ENCODE measurements around the gene FILIP1L. TPM values are rescaled to one million over a fixed set of nuclear protein-coding genes. Genes with fewer than 3 reads are reported as not detected.
A peak's percentile ranks its signal among the peaks of the same experiment; 100 is the strongest.

FILIP1L gene
- total RNA-seq, 1 donor from 2014 or later = 1.2 TPM

DNA sequence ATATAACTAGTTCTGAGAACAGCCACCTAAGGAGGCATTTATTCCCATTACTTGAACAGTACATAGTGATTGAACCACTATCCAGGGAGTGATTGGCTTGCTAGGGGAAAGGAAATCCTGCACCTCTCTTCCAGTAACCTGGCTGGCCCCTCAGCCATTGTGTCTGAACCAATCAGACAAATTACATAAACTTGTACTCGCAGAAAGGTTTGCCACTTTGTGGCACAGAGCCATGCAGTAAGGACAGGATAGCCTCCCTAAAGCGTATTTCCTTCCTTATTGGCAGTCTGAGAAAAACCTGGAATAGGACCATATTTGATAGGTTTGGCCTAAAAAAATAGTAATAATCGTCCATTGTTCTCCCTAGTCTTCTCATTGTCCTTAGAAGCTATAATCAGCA lies 277.6 kb downstream of the FILIP1L start:
- DNase-seq (ENCODE audit: low spot score in 2 of 2) (no peak), FAIRE-seq (no peak)

DNA sequence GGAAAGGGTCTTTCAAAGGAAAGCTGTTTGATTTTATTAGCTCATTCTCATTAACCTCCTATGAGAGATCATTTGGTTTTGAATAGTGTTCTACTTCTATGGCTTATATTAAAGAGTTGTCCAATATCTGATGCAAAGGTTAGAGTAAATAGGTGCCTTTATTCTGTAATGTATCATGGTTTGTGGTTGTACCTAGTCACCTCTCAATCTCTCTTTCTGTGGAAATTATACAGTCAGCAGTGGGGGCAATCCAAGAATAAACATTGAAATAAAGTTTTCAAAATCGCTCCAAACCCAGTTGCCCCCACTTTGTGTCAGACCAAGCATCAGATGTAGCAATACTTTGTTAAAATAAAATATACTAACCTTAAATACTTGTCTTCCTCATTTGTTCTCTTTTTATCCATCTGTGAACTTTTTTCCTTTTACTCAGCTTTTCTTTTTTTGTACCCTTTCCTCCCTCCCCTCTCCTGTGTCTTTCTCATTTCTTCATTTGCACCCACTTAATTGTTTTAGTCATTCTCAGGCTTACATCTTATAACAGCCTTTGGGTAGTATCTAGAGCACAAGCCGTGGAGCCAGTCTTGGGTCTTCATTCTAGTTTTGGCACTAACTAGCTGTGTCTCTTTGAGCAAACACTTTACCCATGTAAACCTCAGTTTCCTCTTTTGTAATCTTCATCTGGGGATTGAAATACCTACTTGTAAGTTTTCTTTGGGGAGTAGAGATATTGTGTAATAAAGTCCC lies 279.9 kb downstream of the FILIP1L start:
- DNase-seq (ENCODE audit: low spot score in 2 of 2) (no peak), FAIRE-seq (no peak)

DNA sequence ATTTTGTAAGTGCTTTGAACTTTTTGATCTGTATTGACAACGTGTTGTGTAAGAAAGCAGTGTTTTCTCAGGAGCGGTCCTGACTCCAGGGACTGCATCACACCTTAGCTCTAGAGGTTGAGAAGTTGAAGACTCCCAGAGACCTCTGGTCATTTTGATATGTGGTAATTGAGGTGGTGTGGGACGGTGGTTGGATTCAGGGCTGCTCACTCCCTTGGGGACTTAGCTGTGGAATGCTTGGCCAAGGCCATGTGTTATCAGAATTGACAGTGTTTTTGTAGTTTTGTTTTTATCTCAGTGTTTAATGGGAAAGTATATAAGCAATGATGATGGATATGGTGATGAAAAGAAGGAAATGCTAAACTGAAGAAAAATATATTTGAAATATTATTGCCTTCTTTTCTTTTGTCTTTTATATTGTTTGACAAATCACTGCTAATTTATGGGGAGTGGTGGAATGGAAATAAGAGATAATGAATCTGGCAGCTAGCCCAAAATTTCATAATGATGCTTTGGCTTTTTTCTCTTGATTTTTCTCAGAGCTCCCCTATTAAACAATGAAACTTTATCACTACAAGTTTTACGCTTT lies 280.6 kb downstream of the FILIP1L start:
- DNase-seq (ENCODE audit: low spot score in 2 of 2) (no peak), FAIRE-seq (no peak)

DNA sequence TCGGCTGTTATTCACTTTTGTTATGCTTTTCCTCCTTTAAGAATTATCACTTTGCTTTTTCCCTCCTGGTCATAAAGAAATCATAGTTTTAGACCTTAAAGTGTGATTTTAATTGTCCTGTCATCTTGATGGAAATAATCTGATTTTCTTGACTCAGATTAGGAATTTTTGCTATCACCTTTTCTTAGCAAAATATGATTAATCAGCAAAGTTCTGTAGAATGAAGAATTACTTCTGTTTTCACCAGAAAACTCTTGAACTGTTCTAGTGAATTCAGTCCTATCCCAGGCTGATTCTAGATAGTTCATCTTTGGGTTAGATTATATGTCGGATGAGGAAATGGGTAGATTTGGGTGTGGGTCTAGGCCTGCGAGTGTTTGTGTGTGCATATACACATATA lies 284.5 kb downstream of the FILIP1L start:
- DNase-seq (ENCODE audit: low spot score in 2 of 2) (no peak), FAIRE-seq (no peak)

DNA sequence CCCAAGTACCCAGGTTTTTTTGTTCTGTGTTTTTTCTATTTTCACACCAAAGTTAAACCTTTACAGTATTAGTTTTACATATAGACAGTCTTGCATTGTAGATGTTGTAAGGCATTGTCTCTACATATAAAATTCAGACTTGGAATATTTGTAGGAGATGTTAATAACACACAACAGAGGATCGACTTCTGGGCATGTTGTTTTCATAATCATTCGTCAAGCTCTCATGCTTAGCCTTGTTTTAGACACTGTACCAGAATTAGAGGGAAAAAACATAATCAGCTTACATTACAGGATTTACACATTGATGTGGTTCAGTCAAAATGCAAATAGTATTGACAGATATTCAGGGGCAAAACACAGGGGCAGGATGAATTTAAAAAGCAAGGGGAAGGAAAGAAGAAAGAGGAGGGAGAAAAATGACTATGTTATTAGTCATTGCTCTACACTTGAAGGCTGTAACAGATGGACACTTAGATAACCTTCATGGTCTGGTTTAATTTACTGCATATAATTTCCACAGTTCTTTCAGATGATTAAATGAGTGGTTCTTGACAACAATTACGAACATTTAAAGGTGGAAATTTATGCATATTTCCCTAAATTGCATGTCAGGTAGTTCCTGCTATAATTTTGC lies 289.2 kb downstream of the FILIP1L start:
- FAIRE-seq (no peak), DNase-seq (ENCODE audit: low spot score in 2 of 2) (no peak)

DNA sequence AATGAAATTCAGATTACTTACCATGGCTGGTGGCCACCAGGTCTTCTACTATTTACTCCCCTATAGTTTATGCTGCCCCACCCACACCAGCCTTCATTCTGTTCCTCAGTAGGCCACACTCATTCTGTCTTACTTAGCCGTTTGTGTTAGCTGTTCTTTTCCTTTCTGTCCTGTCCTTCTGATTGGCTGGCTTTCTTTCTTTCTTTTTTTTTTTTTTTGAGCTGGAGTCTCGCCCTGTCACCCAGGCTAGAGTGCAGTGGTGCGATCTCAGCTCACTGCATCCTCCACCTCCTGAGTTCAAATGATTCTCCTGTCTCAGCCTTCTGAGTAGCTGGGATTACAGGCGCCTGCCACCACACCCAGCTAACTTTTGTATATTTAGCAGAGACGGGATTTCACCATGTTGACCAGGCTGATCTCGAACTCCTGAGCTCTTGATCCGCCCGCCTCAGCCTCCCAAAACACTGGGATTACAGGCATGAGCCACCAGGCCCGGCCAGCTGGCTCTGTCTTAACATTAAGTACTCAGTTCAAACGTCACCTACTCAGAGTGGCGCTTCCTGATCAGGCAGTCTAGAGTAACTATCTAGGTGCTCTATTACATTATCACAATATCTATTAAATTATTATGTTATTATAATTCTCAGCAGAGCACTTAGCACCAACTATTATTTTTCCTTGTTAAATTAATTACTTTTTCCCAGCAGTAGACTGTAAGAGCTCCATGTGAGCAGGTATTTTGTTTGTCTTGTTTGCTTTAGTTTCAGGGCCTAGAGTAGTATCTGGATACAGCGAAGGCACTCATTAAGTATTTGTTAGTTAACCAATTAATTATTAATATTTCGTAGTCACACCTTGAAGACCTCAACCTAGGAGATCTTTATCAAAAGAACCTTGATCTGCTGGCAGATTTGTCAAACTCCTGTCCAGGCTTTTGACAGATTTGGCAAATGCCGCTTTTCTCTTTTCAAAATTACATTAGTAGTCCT lies 290.3 kb downstream of the FILIP1L start:
- no peak for FAIRE-seq
- no peak for DNase-seq (ENCODE audit: low spot score in 2 of 2)

DNA sequence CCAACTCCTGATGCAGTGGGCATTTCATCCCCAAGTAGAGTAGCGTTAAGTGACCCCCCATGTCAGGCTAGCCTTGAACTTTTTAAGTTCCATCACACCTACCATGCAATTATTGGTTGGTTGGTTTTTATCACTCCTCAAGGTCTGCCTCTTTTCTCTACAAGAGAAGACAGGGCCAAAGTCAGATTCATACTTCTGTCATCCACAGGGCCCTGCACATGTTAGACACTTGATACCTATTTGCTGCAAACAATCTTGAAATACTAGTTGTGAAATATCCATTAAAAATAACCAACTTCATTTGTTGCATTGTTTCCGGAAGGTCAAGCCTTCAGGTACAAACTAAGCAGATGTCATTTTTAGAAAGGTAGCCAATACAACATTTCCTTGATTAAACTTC lies 295.5 kb downstream of the FILIP1L start:
- DNase-seq (ENCODE audit: low spot score in 2 of 2) (no peak), FAIRE-seq (no peak)

DNA sequence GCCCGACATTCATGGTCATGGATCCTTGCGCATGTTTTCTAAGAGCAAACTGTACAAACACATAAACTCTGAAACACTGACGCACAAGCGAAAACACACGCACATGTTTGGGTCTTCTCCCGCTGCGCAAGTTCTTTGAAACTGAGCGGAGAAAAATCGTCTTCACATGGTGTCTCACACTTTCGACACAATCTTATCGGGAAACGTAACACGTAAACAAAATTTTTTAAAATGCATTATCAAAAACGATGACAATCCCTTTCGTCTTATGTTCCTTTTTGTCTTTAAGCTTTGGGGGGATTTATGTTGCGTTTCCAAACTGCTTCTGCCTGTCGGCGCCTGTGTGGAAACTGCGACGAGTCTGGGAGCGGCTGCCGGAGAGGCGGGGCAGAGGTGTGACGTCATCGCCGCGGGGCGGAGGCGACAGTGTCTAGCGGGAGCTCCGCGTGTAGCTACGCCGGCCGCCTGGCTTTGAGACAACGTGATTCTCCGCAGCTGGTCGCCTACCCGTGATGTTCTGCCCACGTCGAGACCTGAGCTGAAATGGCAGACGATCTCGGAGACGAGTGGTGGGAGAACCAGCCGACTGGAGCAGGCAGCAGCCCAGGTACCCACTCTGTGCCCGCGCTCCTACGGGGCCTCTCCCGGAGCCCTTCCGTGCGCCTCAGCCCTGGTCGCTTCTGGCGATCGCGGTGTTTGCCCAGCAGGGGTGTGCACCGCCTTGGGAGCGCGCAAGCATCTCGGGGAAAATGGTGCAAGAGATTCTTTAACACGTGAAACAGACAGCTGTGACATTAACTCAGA lies 296.7 kb downstream of the FILIP1L start, which contains the start of gene CMSS1:
Gene CMSS1 (plus strand): TSS at position 426 of the 804 bp plus-strand sequence.
- DNase-seq (ENCODE audit: low spot score in 2 of 2) (peak; percentile 62 to 86), FAIRE-seq (no peak)

DNA sequence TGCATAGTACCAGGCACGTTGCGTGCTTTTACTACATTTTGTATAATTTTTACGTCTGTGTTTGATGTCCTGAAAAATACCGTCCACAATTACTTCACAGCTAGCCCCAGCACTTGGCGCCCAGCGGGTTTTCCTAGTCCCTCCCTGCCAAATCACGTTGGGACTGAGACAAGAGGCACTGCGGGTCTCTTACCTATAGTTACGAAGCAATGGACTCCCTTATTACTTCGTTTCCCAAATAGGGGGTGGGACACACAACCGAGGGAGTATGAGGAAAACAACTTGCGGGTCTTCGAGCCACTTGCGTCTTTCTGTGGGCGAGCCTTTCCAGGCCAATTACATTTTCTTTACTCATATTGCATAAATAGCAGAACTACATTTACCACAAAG lies 297.3 kb downstream of the FILIP1L start:
- FAIRE-seq (no peak), DNase-seq (ENCODE audit: low spot score in 2 of 2) (peak in 1 of 2 donors; percentile 16)

DNA sequence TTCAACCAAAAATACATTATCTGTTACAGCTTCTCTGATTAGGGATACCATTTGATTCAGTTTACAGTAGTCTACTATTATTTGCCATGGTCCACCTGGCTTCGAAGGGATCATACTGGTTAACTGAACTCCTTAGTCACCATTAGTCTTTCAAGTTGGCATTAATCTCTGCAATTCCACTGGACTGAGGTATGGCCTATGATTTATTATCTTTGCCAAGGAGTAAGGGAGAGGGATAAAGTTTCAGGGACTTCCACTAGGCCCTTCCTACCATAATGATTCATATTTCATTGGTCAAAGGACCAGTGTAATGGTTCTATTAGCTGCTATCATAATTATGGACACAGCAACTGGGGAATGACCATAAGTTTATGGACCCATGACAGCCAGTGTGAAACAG lies 303.9 kb downstream of the FILIP1L start:
- FAIRE-seq (no peak), DNase-seq (ENCODE audit: low spot score in 2 of 2) (no peak)

DNA sequence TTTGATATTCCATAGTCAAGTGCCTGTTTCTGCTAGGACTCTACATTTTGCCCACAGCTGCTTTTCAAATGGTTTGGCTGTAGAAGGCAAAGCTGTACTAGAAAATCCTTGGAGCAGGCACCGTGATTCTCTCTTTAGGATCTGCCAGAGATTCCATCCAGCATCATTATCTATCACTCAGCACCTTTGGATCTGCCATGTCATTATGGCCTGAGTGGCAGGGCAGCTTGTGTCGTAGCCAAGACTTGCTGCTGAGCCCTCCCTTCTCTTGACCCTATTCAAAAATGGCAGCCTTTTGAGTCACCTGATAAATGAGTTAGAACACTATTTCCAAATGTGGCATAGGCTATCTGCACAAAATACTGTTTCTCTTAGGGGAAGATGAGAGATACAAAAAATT lies 304.7 kb downstream of the FILIP1L start:
- DNase-seq (ENCODE audit: low spot score in 2 of 2) (no peak), FAIRE-seq (no peak)

DNA sequence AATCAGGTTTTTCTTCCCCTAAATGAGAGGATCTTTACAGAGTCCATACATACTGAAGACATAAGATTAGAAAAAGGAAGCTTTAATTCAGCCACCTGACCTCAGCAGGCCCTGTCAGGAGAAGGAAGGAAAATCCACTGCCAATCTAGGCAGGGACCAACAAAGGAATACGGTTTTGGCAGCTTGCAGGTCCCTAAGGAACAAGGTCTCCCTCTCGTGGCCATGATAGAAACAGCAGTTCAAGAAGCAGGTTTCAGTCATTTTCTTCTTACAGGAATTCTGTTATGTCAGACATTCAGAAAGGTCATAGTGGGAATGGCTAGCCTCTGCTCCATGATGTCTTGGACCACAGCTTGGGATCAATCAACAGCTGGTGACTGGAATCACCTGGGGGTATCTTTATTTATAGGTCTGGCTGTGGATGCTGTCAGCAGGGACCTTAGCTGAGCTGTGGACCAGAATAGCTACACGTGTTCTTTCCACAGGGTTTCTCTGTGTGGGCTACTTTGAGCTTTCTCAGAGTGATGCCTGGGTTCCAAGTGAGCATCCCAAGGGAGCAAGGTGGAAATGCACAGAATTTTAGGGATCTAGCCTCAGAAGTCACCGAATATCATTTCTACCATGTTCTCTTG lies 306.0 kb downstream of the FILIP1L start:
- DNase-seq (ENCODE audit: low spot score in 2 of 2) (no peak), FAIRE-seq (no peak)

DNA sequence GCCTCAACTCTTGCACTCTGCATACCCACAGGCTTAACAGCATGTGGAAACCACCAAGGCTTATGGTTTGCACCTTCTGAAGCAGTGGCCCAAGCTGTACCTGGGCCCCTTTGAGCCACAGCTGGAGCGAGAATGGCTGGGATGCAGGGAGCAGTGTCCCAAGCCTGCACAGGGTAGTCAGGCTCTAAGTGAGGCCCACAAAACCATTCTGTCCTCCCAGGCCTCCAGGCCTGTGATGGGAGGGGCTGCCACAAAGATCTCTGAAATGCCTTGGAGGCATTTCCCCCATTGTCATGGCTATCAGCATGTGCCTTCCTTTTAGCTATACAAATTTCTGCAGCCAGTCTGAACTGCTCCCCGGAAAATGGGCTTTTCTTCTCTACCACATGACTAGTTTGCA lies 309.1 kb downstream of the FILIP1L start:
- FAIRE-seq = no peak
- no peak for DNase-seq (ENCODE audit: low spot score in 2 of 2)

DNA sequence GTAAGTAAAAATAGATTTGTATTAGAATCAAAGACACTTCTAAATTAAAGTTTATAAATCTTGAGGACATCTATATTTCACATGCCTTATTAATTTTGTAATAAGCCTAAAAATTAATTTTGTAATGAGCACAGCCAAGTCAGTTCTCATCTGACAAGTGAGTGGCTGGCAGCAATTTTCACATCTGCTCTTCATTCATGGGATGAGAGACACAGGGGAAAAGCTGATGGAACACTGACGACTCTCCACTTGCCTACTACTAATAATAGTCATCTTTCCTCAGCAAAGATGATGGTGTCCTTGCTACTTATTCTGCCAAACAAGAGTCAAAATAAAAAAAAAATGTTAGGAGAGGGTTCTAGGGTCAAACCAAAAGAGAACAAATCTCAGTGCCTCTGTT lies 311.0 kb downstream of the FILIP1L start:
- no peak for FAIRE-seq
- no peak for DNase-seq (ENCODE audit: low spot score in 2 of 2)

DNA sequence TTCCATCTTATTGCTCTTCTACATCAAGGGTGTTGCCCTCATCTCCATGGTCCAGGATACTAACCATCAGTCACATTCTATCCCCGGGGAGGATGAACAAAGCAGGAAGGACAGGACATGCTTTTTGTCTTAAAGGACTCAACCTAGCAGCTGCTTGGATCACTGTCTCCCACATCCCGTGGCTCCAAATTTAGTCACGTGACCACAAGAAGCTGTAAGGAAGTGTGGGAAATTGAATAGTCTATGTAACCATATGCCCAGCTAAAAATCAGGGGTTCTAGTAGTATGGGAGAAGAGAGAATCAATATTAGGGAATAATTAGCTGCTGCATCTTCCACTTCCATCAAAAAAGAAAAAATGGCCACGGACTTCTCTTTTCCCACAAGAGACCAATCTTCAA lies 314.9 kb downstream of the FILIP1L start:
- DNase-seq (ENCODE audit: low spot score in 2 of 2) = no peak
- FAIRE-seq = no peak

DNA sequence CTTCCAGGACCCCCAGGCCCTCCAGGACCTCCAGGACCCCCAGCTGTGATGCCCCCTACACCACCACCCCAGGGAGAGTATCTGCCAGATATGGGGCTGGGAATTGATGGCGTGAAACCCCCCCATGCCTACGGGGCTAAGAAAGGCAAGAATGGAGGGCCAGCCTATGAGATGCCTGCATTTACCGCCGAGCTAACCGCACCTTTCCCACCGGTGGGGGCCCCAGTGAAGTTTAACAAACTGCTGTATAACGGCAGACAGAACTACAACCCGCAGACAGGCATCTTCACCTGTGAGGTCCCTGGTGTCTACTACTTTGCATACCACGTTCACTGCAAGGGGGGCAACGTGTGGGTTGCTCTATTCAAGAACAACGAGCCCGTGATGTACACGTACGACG lies 318.7 kb downstream of the FILIP1L start:
- no peak for DNase-seq (ENCODE audit: low spot score in 2 of 2)
- FAIRE-seq = no peak

DNA sequence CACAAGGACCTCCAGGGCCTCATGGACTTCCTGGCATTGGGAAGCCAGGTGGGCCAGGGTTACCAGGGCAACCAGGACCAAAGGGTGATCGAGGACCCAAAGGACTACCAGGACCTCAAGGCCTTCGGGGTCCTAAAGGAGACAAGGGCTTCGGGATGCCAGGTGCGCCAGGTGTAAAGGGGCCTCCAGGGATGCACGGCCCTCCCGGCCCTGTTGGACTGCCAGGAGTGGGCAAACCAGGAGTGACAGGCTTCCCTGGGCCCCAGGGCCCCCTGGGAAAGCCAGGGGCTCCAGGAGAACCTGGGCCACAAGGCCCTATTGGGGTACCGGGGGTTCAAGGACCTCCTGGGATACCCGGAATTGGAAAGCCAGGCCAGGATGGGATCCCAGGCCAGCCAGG lies 319.8 kb downstream of the FILIP1L start:
- no peak for FAIRE-seq
- no peak for DNase-seq (ENCODE audit: low spot score in 2 of 2)

DNA sequence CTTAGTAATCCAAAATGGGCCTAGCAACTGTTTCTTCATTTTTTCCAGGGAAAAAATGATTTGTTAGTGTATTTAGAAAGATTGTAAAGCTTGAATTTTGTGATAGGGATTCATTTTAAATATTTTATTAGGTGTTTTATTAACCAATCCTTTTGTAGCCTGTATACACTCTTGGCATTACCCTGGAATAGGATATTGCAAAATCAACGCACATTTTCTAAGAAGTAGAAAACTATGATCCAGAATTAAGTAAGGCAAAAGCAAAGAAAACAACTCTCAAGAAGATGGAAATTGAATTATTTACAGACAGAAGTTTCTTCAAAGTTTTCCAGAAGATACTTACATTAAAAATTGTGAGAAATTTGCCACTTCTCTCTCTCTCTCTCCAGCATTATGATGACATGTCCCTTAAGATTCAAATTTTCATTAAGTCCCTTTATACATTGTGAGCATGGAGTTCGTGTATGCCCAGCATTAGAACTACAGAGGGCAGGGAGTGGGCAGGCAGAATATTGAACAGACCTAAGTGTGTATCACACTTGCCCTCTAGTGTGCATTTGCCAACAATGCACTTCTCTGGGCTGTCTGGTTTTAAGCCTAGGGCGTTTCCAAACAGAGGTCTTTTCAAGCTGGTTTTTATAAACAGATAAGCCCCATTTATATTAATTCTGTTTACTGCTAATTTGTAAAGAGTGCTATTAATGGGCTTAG lies 325.1 kb downstream of the FILIP1L start:
- DNase-seq (ENCODE audit: low spot score in 2 of 2) (peak in 1 of 2 donors; percentile 25), FAIRE-seq (no peak)

Data from frontal cortex (tissue), 4 donors.